ENCODE results near the gene NR3C1. TPM values are rescaled to one million over a fixed set of nuclear protein-coding genes. Genes with fewer than 3 reads are reported as not detected.

Gene NR3C1
- total RNA-seq, 1 experiment from 2014 or later = 31.4 TPM

- Histone ChIP-seq H2BK120ac (ENCODE audit: low read depth, low read length, poor library complexity, severe bottlenecking) (no peak overlapping the region), H2BK5ac (ENCODE audit: insufficient read length, low read length) (no peak overlapping the region), H2AFZ (ENCODE audit: low read length) (no peak overlapping the region), H3T11ph (ENCODE audit: low read length) (no peak overlapping the region), H3K79me2 (ENCODE audit: insufficient read depth, low read length) (no peaks in the 10 kb centered on the region), H3K18ac (ENCODE audit: insufficient read length, low read depth, low read length) (no peak overlapping the region), H3K4me2 (ENCODE audit: insufficient read depth, insufficient read length, low read length) (no peak overlapping the region), H3K79me1 (ENCODE audit: insufficient read depth, low read depth, low read length, poor library complexity, severe bottlenecking) (no peaks in the 10 kb centered on the region), H3K56ac (ENCODE audit: insufficient read length, low read depth, low read length) (no peak overlapping the region), H2BK20ac (ENCODE audit: low read depth, low read length, poor library complexity, severe bottlenecking) (no peak overlapping the region), H3K23me2 (ENCODE audit: insufficient read length, low read depth, low read length, poor library complexity, severe bottlenecking) (peaks cover 3% of the 10 kb centered on the region), H3K9me3 (ENCODE audit: control insufficient read depth, low read depth, low read length) (no peaks in the 10 kb centered on the region), H3K14ac (ENCODE audit: insufficient read depth, low read length) (no peak overlapping the region), H3K23ac (ENCODE audit: insufficient read length, low read depth, low read length) (no peak overlapping the region), H4K8ac (replicated peaks; ENCODE audit: insufficient read length, low read depth, low read length) (no peak overlapping the region), H3K4ac (ENCODE audit: low read depth, low read length) (no peak overlapping the region), H3K27me3 (ENCODE audit: insufficient read depth, low read length) (no peaks in the 10 kb centered on the region), H2BK12ac (ENCODE audit: insufficient read length, low read depth, low read length) (no peak overlapping the region), H3K27ac (ENCODE audit: insufficient read length, low read depth, low read length) (no peak overlapping the region), H3K9ac (ENCODE audit: extremely low read depth, insufficient read length, low read length) (no peak overlapping the region), H2BK15ac (ENCODE audit: low read depth, low read length) (no peak overlapping the region), H2AK5ac (ENCODE audit: insufficient read length, low read length) (no peak overlapping the region), H4K5ac (ENCODE audit: insufficient read length, low read depth, low read length) (no peak overlapping the region), H4K91ac (ENCODE audit: insufficient read length, low read depth, low read length) (no peak overlapping the region), H3K4me1 (ENCODE audit: insufficient read depth, low read length) (no peaks in the 10 kb centered on the region), H4K20me1 (ENCODE audit: control insufficient read depth, insufficient read depth, insufficient read length) (no peaks in the 10 kb centered on the region)
- peaks cover 5% of the 10 kb centered on the region for H3K27me3 Mint-ChIP-seq (ENCODE audit: low read depth)
- no peaks in the 10 kb centered on the region for H3K9me3 Mint-ChIP-seq
- H3K4me1 Mint-ChIP-seq = peaks cover 4 to 13% of the 10 kb centered on the region in 2 experiments
- no CpG with 5 or more reads among the region's 2 CpGs for WGBS (ENCODE audit: extremely low coverage, insufficient read length, low lambda C conversion rate)
- H3K27ac Mint-ChIP-seq = no peak overlapping the region
- H3K36me3 Mint-ChIP-seq (ENCODE audit: insufficient read depth in 1 of 3, low read depth in 3 of 3) = no peaks in the 10 kb centered on the region; a peak in 1 of 7 replicates
- no peak for DNase-seq
- no peak overlapping the region for H3K4me3 Mint-ChIP-seq
- no peak for TF ChIP-seq CTCF (conservative IDR thresholded peaks at IDR 0.05)
Observed at GRCh38 chr5:143409926-143410325, 6.4 kb upstream of the NR3C1 start.

Measured in H9 (cell line).